ENCODE results near the gene PUS1.

PUS1 gene

GRCh38 chr12:131905081-131905629 lies 23.9 kb upstream of the PUS1 start:
- no peak overlapping the region for H3K4me3 ChIP-seq (ENCODE audit: low read length)
- no peak for DNase-seq (ENCODE audit: low read depth)
- no peaks in the 10 kb centered on the region for H3K27me3 ChIP-seq (replicated peaks; ENCODE audit: control insufficient read depth, insufficient read depth, low read length)
- no peak overlapping the region for H3K9ac ChIP-seq (ENCODE audit: low read length)
- no peaks in the 10 kb centered on the region for H3K9me3 ChIP-seq (ENCODE audit: control insufficient read depth, low read length)
- H3K4me1 ChIP-seq (ENCODE audit: control insufficient read depth, insufficient read depth, low read length) = no peaks in the 10 kb centered on the region
- peaks cover 16% of the 10 kb centered on the region for H3K36me3 ChIP-seq (ENCODE audit: control insufficient read depth, insufficient read depth, low read length, severe bottlenecking)

GRCh38 chr12:131905630-131906091 lies 23.4 kb upstream of the PUS1 start:
- H3K4me3 ChIP-seq (ENCODE audit: low read length) = no peak overlapping the region
- DNase-seq (ENCODE audit: low read depth) = no peak
- no peaks in the 10 kb centered on the region for H3K9me3 ChIP-seq (ENCODE audit: control insufficient read depth, low read length)
- peaks cover 21% of the 10 kb centered on the region for H3K36me3 ChIP-seq (ENCODE audit: control insufficient read depth, insufficient read depth, low read length, severe bottlenecking)
- H3K4me1 ChIP-seq (ENCODE audit: control insufficient read depth, insufficient read depth, low read length) = no peaks in the 10 kb centered on the region
- H3K9ac ChIP-seq (ENCODE audit: low read length) = no peak overlapping the region
- H3K27me3 ChIP-seq (replicated peaks; ENCODE audit: control insufficient read depth, insufficient read depth, low read length) = no peaks in the 10 kb centered on the region

- H3K27me3 ChIP-seq (replicated peaks; ENCODE audit: control insufficient read depth, insufficient read depth, low read length) = no peaks in the 10 kb centered on the region
- DNase-seq (ENCODE audit: low read depth) = no peak
- no peaks in the 10 kb centered on the region for H3K9me3 ChIP-seq (ENCODE audit: control insufficient read depth, low read length)
Measured at GRCh38 chr12:131907379-131908091, 21.5 kb upstream of the PUS1 start.

GRCh38 chr12:131908092-131909080 lies 20.7 kb upstream of the PUS1 start:
- peaks cover 37% of the 10 kb centered on the region for H3K36me3 ChIP-seq (ENCODE audit: control insufficient read depth, insufficient read depth, low read length, severe bottlenecking)
- no peak for DNase-seq (ENCODE audit: low read depth)
- H3K9ac ChIP-seq (ENCODE audit: low read length) = no peak overlapping the region
- H3K4me1 ChIP-seq (ENCODE audit: control insufficient read depth, insufficient read depth, low read length) = peaks cover 14% of the 10 kb centered on the region
- H3K4me3 ChIP-seq (ENCODE audit: low read length) = no peak overlapping the region
- no peaks in the 10 kb centered on the region for H3K27me3 ChIP-seq (replicated peaks; ENCODE audit: control insufficient read depth, insufficient read depth, low read length)
- H3K9me3 ChIP-seq (ENCODE audit: control insufficient read depth, low read length) = no peaks in the 10 kb centered on the region

More at GRCh38 chr12:131907379-131908091, 21.5 kb upstream of the PUS1 start:
- H3K9ac ChIP-seq (ENCODE audit: low read length) = no peak overlapping the region
- peaks cover 9% of the 10 kb centered on the region for H3K4me1 ChIP-seq (ENCODE audit: control insufficient read depth, insufficient read depth, low read length)
- no peak overlapping the region for H3K4me3 ChIP-seq (ENCODE audit: low read length)
- peaks cover 37% of the 10 kb centered on the region for H3K36me3 ChIP-seq (ENCODE audit: control insufficient read depth, insufficient read depth, low read length, severe bottlenecking)

GRCh38 chr12:131909081-131909751 lies 19.9 kb upstream of the PUS1 start:
- H3K4me1 ChIP-seq (ENCODE audit: control insufficient read depth, insufficient read depth, low read length) = peaks cover 14% of the 10 kb centered on the region

GRCh38 chr12:131909752-131910219 lies 19.3 kb upstream of the PUS1 start:
- H3K36me3 ChIP-seq (ENCODE audit: control insufficient read depth, insufficient read depth, low read length, severe bottlenecking) = peaks cover 49% of the 10 kb centered on the region
- no peaks in the 10 kb centered on the region for H3K9me3 ChIP-seq (ENCODE audit: control insufficient read depth, low read length)
- no peak overlapping the region for H3K4me3 ChIP-seq (ENCODE audit: low read length)
- H3K9ac ChIP-seq (ENCODE audit: low read length) = no peak overlapping the region
- no peaks in the 10 kb centered on the region for H3K27me3 ChIP-seq (replicated peaks; ENCODE audit: control insufficient read depth, insufficient read depth, low read length)
- DNase-seq (ENCODE audit: low read depth) = no peak
- peaks cover 14% of the 10 kb centered on the region for H3K4me1 ChIP-seq (ENCODE audit: control insufficient read depth, insufficient read depth, low read length)

More at GRCh38 chr12:131909081-131909751, 19.9 kb upstream of the PUS1 start:
- Histone ChIP-seq H3K4me3 (ENCODE audit: low read length) (no peak overlapping the region), H3K27me3 (replicated peaks; ENCODE audit: control insufficient read depth, insufficient read depth, low read length) (no peaks in the 10 kb centered on the region), H3K9ac (ENCODE audit: low read length) (no peak overlapping the region), H3K36me3 (ENCODE audit: control insufficient read depth, insufficient read depth, low read length, severe bottlenecking) (peaks cover 43% of the 10 kb centered on the region), H3K9me3 (ENCODE audit: control insufficient read depth, low read length) (no peaks in the 10 kb centered on the region)
- DNase-seq (ENCODE audit: low read depth) = no peak

GRCh38 chr12:131910302-131911027 lies 18.6 kb upstream of the PUS1 start:
- peaks cover 56% of the 10 kb centered on the region for H3K36me3 ChIP-seq (ENCODE audit: control insufficient read depth, insufficient read depth, low read length, severe bottlenecking)

GRCh38 chr12:131911028-131911650 lies 17.9 kb upstream of the PUS1 start:
- peaks cover 62% of the 10 kb centered on the region for H3K36me3 ChIP-seq (ENCODE audit: control insufficient read depth, insufficient read depth, low read length, severe bottlenecking)
- H3K27me3 ChIP-seq (replicated peaks; ENCODE audit: control insufficient read depth, insufficient read depth, low read length) = no peaks in the 10 kb centered on the region
- H3K4me3 ChIP-seq (ENCODE audit: low read length) = no peak overlapping the region
- DNase-seq (ENCODE audit: low read depth) = no peak
- no peak overlapping the region for H3K9ac ChIP-seq (ENCODE audit: low read length)
- peaks cover 14% of the 10 kb centered on the region for H3K4me1 ChIP-seq (ENCODE audit: control insufficient read depth, insufficient read depth, low read length)
- no peaks in the 10 kb centered on the region for H3K9me3 ChIP-seq (ENCODE audit: control insufficient read depth, low read length)

More at GRCh38 chr12:131910302-131911027, 18.6 kb upstream of the PUS1 start:
- H3K4me3 ChIP-seq (ENCODE audit: low read length) = no peak overlapping the region
- DNase-seq (ENCODE audit: low read depth) = no peak
- H3K9me3 ChIP-seq (ENCODE audit: control insufficient read depth, low read length) = no peaks in the 10 kb centered on the region
- peaks cover 14% of the 10 kb centered on the region for H3K4me1 ChIP-seq (ENCODE audit: control insufficient read depth, insufficient read depth, low read length)
- H3K27me3 ChIP-seq (replicated peaks; ENCODE audit: control insufficient read depth, insufficient read depth, low read length) = no peaks in the 10 kb centered on the region
- H3K9ac ChIP-seq (ENCODE audit: low read length) = no peak overlapping the region

- H3K4me1 ChIP-seq (ENCODE audit: control insufficient read depth, insufficient read depth, low read length) = peaks cover 14% of the 10 kb centered on the region
- H3K36me3 ChIP-seq (ENCODE audit: control insufficient read depth, insufficient read depth, low read length, severe bottlenecking) = peaks cover 66% of the 10 kb centered on the region
- no peaks in the 10 kb centered on the region for H3K27me3 ChIP-seq (replicated peaks; ENCODE audit: control insufficient read depth, insufficient read depth, low read length)
- peak overlapping the region; percentile 25 for H3K9ac ChIP-seq (ENCODE audit: low read length)
- DNase-seq (ENCODE audit: low read depth) = no peak
- H3K9me3 ChIP-seq (ENCODE audit: control insufficient read depth, low read length) = no peaks in the 10 kb centered on the region
- no peak overlapping the region for H3K4me3 ChIP-seq (ENCODE audit: low read length)
Measured at GRCh38 chr12:131911851-131912477, 17.1 kb upstream of the PUS1 start.
